GM21447 (cell line): ENCODE results near the gene DAZAP2.
A peak's percentile ranks its signal among the peaks of the same experiment; 100 is the strongest.
"Not testable (repeated sequence)": the region's sequence is repeated elsewhere in the genome, so short reads cannot be mapped to it uniquely, and the experiment has no call there.

ENCODE experiments used
- ATAC-seq: cut with Tn5 transposase; IDR thresholded peaks from one replicate; pipeline ENCODE4 v1.9.1; 2021; ENCODE audit not compliant: unreplicated experiment

The DAZAP2 gene

GRCh38 chr12:51246254-51246853, 7.7 kb downstream of the DAZAP2 start:
- no peak for ATAC-seq

DNA sequence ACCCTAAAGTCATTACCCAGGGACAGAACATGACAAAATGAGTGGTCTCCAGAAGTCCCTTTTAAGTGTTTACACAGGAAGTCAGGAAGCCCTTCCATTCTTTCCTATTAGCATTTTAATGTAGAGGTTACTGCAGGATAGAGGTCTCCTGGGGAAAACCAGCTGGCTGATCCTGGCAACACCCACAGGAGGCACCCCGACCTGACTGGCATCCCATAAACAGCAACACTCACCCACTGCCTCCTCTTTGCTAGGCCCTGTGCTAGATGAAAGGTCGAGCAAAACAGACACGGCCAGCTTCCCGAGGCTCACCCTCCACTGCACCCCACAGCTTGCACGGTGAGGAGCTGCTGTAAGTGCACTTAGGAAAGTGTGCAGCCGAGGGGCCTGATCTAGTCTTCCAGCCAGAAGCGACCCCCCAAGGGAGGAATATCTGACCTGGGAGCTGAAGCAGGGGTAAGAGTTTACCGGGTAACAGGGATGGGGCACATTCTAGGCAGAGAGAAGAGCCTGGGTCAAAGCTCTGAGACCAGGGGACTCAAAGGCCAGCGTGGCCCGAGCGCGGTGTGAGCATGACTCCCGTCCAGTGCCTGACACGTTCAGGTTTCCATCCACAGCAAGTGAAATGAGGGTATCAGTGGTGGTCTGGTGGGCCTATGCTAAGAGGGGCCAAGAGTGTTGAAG, 9.0 kb downstream of the DAZAP2 start:
- no peak for ATAC-seq

GRCh38 chr12:51253276-51253675, 14.7 kb downstream of the DAZAP2 start:
- no peak for ATAC-seq

- no peak for ATAC-seq
Measured at GRCh38 chr12:51254536-51254935, 15.9 kb downstream of the DAZAP2 start.

DNA sequence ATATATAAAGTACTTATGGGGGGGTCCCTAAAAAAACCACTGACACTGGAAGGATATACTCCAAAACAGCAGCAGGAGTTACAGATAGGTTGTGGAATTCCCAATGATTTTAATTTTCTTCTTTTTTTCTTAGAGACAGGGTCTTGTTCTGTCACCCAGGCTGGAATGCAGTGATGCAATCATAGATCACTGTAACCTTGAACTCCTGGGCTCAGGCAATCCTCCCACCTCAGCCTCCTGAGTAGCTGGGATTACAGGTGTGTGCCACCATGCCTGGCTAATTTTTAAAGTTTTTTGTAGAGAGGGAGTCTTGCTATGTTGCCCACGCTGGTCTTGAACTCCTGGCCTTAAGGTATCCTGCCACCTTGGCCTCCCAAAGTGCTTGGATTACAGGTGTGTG, 21.0 kb downstream of the DAZAP2 start:
- not testable (repeated sequence) for ATAC-seq

- no peak for ATAC-seq
Measured at GRCh38 chr12:51262758-51263177, 24.1 kb downstream of the DAZAP2 start.

DNA sequence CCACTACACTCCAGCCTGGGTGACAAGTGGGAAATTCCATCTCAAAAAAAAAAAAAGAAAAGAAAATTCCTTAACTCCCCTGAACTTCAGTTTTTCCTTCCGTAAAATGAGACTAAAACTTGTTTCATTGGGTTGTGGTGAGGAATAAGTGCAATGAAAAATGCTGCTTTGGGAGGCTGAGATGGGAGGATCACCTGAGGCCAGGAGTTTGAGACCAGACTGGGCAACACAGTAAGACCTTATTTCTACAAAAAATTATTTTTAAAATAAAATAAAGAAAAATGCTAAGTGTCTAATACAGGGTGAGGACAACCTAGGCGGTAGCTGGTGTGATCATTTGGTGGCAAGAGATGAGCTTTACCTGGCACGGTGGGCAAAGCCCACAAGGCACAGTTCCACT, 24.7 kb downstream of the DAZAP2 start:
- ATAC-seq = no peak

DNA sequence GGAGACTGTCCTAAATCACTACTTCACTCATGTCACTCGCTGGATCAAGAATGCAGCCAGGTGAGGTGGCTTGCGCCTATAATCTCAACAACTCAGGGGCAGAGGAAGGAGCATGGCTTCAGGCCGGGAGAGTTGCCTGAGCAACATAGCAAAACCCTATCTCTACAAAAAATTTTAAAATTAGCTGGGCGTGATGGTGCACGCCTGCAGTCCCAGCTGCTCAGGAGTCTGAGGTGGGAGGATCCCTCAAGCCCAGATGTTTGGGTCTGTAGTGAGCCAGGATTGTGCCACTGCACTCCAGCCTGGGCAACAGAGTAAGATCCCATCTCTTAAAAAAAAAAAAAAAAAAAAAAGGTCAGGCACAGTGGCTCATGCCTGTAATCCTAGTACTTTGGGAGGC, 25.7 kb downstream of the DAZAP2 start:
- ATAC-seq = no peak

DNA sequence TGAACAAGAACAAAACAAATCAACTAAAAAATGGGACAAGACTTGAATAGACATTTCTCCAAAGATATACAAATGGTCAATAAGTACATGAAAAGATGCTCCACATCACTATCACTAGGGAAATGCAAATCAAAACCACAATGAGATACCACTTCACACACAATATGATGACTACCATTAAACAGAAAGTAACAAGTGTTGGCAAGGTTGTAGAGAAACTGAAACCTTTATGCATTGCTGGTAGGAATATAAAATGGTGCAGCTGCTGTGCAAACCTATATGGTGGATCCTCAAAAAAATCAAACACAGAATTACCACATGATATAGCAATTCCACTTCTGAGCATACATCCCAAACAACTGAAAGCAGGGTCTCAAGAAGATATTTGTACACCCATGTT, 26.4 kb downstream of the DAZAP2 start:
- peak; percentile 49 for ATAC-seq

GRCh38 chr12:51269174-51270066, 30.8 kb downstream of the DAZAP2 start:
- ATAC-seq = peak; percentile 45

- ATAC-seq = peak; percentile 61
Measured at GRCh38 chr12:51270067-51270950, 31.7 kb downstream of the DAZAP2 start, which contains the start of gene SMAGP. TSS of gene SMAGP (minus strand) at chr12:51270415. CDS start at chr12:51269278, 1,137 bp downstream.

GRCh38 chr12:51270951-51271518, 32.4 kb downstream of the DAZAP2 start:
- no peak for ATAC-seq

- not testable (repeated sequence) for ATAC-seq
Measured at GRCh38 chr12:51272810-51273209, 34.2 kb downstream of the DAZAP2 start.

DNA sequence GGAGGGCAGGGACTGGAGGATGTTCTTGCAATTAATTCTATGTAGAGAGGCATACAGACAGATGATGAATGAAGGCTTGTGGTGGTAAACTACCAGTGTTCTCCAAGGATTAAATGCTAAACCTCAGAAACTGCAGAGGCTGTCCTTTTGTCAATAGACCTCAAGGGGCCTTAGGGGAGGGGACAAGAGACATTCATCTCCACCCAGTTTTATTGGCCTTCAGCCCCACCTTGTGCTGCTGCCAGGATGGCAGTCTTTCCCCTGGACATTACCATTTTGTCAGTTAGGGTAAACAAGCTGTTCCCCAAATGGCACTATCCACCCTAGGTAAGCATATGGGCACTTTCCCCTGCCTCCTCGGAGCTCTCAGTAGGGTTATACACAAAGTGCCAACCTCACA, 36.5 kb downstream of the DAZAP2 start:
- ATAC-seq = no peak

DNA sequence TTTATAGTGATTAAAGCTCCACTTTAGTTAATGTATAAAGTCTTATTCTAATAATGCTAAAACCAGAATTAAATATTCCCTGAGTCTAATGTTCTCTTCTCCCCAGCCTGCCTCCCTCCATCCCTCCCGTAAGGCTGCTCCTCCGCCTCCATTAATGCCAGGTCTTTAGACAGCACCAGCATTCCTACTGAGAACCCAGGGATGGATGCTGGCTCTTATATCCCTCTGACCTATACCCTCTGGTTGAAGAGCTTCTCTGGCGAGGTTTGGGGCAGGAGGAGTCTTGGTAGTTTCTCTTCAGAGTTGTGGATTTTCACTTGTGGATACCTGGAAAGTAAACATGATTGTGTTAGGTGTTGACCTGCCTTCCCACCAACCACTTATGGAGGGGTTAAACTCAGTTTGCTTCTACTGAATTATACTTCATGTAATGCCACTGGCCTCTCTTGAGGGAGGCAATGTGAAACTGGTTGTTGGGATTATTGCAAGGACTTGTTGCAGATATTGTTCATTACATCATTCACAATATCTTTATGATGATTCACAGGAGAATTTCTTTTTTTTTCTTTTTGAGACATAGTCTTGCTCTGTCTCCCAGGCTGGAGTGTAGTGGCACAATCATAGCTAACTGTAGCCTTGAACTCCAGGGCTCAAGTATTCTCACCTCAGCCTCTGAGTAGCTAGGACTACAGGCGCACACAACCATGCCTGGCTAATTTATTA, 42.7 kb downstream of the DAZAP2 start:
- ATAC-seq = no peak

DNA sequence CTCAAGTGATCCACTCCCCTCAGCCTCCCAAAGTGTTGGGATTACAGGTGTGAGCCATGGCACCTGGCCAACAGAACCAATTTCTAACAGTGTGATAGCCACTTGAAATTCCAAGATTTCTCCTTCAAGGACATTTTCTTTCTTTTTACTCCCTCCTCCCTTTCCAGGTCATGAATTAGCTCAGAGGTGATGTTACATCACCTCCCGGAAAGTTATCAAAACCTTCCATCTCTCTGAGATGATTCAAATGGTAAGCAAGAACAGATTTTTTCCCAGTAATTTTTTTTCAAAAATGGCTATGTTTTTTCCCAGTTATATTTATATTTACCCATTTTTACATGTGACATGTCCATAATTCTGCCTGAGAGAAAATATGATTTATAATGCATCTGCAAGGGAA, 47.2 kb downstream of the DAZAP2 start:
- ATAC-seq = no peak

GRCh38 chr12:51291603-51292513, 53.2 kb downstream of the DAZAP2 start:
- ATAC-seq = not testable (repeated sequence)
